HFFc6 (cell line): ENCODE data around the gene CNGA2. TPM values are rescaled to one million over a fixed set of nuclear protein-coding genes. Genes with fewer than 3 reads are reported as not detected.

Source experiments
- DNase-seq: peaks from one replicate; pipeline ENCODE4 v3.0.0-alpha.2; 2018
- H3K27ac Mint-ChIP-seq: 2 replicates; pipeline ENCODE4 v1.8.0; 2020; ENCODE audit warnings: mild to moderate bottlenecking, mixed read lengths
- H3K27me3 Mint-ChIP-seq: 2 replicates; pipeline ENCODE4 v1.8.0; 2021; ENCODE audit warnings: mild to moderate bottlenecking, moderate library complexity, mixed read lengths; ENCODE audit not compliant: insufficient read depth
- H3K36me3 Mint-ChIP-seq: 2 replicates; pipeline ENCODE4 v1.8.0; 2021; ENCODE audit warnings: low read depth, mixed read lengths
- H3K4me1 Mint-ChIP-seq: 2 replicates; pipeline ENCODE4 v1.8.0; 2020; ENCODE audit warnings: low read depth, mixed read lengths
- H3K4me3 Mint-ChIP-seq: 2 replicates; pipeline ENCODE4 v1.8.0; 2020; ENCODE audit warnings: mild to moderate bottlenecking, moderate library complexity, mixed read lengths
- H3K9me3 Mint-ChIP-seq: 2 replicates; pipeline ENCODE4 v1.8.0; 2020; ENCODE audit warnings: mild to moderate bottlenecking, mixed read lengths
- total RNA-seq, 6 experiments: library from RNA; stranded (reverse); fragmentation: NEBNext Ultra II Directional; extraction: Animal tissue kit (Norgen Biotek cat#: 25700); gene quantifications; 2 replicates in 1 of 6; 3 replicates in 5 of 6; pipeline ENCODE4 v1.2.3, GENCODE V29; 2021
- TF ChIP-seq, protein P1 (sequence below): fragments of 200-600 bp; sonication (generic); IDR thresholded peaks from 2 replicates; pipeline ENCODE4 v1.5.0; 2021; ENCODE audit warnings: antibody characterized with exemption, mild to moderate bottlenecking

CNGA2 gene
- total RNA-seq, 6 experiments from 2014 or later: not detected

- Mint-ChIP-seq H3K9me3 (peaks cover 3% of the 10 kb centered on the region; the same call in 1 of the 2 replicates), H3K36me3 (no peaks in the 10 kb centered on the region), H3K27ac (no peak overlapping the region), H3K4me1 (no peaks in the 10 kb centered on the region), H3K4me3 (no peak overlapping the region), H3K27me3 (no peaks in the 10 kb centered on the region)
- DNase-seq: no peak
- TF ChIP-seq, protein P1, sequence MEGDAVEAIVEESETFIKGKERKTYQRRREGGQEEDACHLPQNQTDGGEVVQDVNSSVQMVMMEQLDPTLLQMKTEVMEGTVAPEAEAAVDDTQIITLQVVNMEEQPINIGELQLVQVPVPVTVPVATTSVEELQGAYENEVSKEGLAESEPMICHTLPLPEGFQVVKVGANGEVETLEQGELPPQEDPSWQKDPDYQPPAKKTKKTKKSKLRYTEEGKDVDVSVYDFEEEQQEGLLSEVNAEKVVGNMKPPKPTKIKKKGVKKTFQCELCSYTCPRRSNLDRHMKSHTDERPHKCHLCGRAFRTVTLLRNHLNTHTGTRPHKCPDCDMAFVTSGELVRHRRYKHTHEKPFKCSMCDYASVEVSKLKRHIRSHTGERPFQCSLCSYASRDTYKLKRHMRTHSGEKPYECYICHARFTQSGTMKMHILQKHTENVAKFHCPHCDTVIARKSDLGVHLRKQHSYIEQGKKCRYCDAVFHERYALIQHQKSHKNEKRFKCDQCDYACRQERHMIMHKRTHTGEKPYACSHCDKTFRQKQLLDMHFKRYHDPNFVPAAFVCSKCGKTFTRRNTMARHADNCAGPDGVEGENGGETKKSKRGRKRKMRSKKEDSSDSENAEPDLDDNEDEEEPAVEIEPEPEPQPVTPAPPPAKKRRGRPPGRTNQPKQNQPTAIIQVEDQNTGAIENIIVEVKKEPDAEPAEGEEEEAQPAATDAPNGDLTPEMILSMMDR: no peak
Observed at GRCh38 chrX:151727346-151727745, 7.2 kb upstream of the CNGA2 start.

- no peaks in the 10 kb centered on the region for H3K36me3 Mint-ChIP-seq
- TF ChIP-seq, protein P1: no peak
- no peak overlapping the region for H3K27ac Mint-ChIP-seq
- DNase-seq: no peak
- no peaks in the 10 kb centered on the region; the same call in 1 of the 2 replicates for H3K9me3 Mint-ChIP-seq
- H3K4me3 Mint-ChIP-seq: no peak overlapping the region
- H3K4me1 Mint-ChIP-seq: no peaks in the 10 kb centered on the region
- no peaks in the 10 kb centered on the region for H3K27me3 Mint-ChIP-seq
Observed at GRCh38 chrX:151729056-151729725, 5.4 kb upstream of the CNGA2 start.

DNA sequence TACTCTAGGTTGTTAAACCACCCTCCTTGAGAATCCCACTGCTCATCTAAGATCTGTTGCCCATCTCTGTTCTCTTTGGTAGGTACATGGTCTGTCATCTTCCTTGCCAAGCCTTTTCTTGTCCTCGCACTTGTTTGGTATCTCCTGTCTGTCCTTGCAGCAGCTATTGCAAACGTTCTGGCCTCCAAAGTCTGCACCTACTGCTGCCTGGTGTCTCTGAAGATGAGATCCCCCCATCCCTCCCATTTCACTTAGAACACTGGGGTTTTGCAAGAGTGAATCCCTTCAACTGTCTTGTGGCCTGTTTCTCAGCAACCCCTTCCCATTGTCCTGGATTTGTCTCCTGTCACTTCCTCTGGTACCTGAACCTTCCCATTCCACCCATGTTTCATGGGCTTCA is 673 bp downstream of the CNGA2 start:
- Mint-ChIP-seq H3K36me3 (no peaks in the 10 kb centered on the region; the same call in 1 of the 2 replicates), H3K27ac (no peak overlapping the region), H3K4me3 (no peak overlapping the region), H3K4me1 (no peaks in the 10 kb centered on the region), H3K27me3 (peaks cover 3% of the 10 kb centered on the region; the same call in 1 of the 2 replicates), H3K9me3 (peaks cover 4% of the 10 kb centered on the region)
- no peak for DNase-seq
- TF ChIP-seq, protein P1: no peak

DNA sequence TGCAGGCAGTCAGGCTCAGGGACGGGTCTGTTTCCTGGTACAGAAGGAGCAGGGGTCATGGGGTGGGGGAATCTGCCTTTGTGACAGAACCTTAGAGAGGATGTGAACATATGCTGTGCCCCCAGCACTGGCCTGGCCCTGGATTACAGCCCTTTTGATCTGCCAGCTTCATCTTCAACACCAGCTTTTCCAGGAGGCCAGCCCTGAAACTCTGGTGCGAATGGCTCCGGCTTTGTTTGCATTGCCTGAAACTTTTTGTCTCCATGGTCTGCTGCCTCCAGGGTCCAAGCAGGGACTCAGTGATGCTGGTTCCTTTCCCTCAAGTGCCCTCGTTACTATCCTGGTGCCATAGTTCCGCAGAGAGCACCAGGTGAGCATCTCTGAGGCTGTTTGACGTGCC is 2.1 kb downstream of the CNGA2 start:
- Mint-ChIP-seq H3K9me3 (peaks cover 5% of the 10 kb centered on the region), H3K27me3 (peaks cover 3% of the 10 kb centered on the region; the same call in 1 of the 2 replicates), H3K4me3 (no peak overlapping the region), H3K36me3 (no peaks in the 10 kb centered on the region; the same call in 1 of the 2 replicates), H3K27ac (no peak overlapping the region), H3K4me1 (no peaks in the 10 kb centered on the region)
- TF ChIP-seq, protein P1: no peak
- DNase-seq: no peak

- Mint-ChIP-seq H3K9me3 (peaks cover 10% of the 10 kb centered on the region), H3K4me3 (no peak overlapping the region), H3K27me3 (peaks cover 3% of the 10 kb centered on the region; the same call in 1 of the 2 replicates), H3K27ac (no peak overlapping the region), H3K4me1 (no peaks in the 10 kb centered on the region), H3K36me3 (no peaks in the 10 kb centered on the region; the same call in 1 of the 2 replicates)
- DNase-seq: no peak
- TF ChIP-seq, protein P1: no peak
Observed at GRCh38 chrX:151737494-151737893, 2.9 kb downstream of the CNGA2 start.
